Upper lobe of right lung (tissue), 1 donor: ENCODE results near the gene PPL. TPM values are rescaled to one million over a fixed set of nuclear protein-coding genes. Genes with fewer than 3 reads are reported as not detected.
"Not testable (repeated sequence)": the region's sequence is repeated elsewhere in the genome, so short reads cannot be mapped to it uniquely, and the experiment has no call there.

ENCODE experiments used
- ATAC-seq: fragments of 200-7000 bp; cut with Tn5 transposase; one replicate; pipeline ENCODE4 v1.9.1; 2020; ENCODE audit warnings: mild to moderate bottlenecking, moderate library complexity
- DNase-seq: peaks from one replicate; pipeline ENCODE4 v3.0.0-alpha.2; 2020
- H3K27ac ChIP-seq: fragments of 200-600 bp; one replicate; pipeline ENCODE4 v1.8.0; 2022
- H3K27me3 ChIP-seq: fragments of 200-600 bp; one replicate; pipeline ENCODE4 v1.8.0; 2022; ENCODE audit warnings: mild to moderate bottlenecking
- H3K36me3 ChIP-seq: fragments of 200-600 bp; one replicate; pipeline ENCODE4 v1.8.0; 2022
- H3K4me1 ChIP-seq: fragments of 200-600 bp; one replicate; pipeline ENCODE4 v1.8.0; 2022
- H3K4me3 ChIP-seq: fragments of 200-600 bp; one replicate; pipeline ENCODE4 v1.8.0; 2022; ENCODE audit warnings: mild to moderate bottlenecking
- H3K9me3 ChIP-seq: fragments of 200-600 bp; one replicate; pipeline ENCODE4 v1.8.0; 2022
- intact Hi-C: fragments of 100-400 bp; cut with DNase I; formaldehyde crosslinking; loops from one replicate; pipeline ENCODE4 v1.11.0; 2022
- total RNA-seq: library from RNA; stranded (reverse); fragmentation: NEBNext Ultra II Directional; extraction: Animal tissue kit (Norgen Biotek cat#: 25700); gene quantifications from one replicate; pipeline ENCODE4 v1.2.1, GENCODE V29; 2021
- TF ChIP-seq, protein P1 (sequence below): fragments of 200-600 bp; IDR thresholded peaks from one replicate; pipeline ENCODE4 v1.8.0; 2022; ENCODE audit warnings: antibody characterized with exemption
- donor health status: DM: no; HTN: yes; CAD: no; lungs with severe emphysema.

PPL gene
- total RNA-seq, 1 donor from 2014 or later: 78.1 TPM

DNA sequence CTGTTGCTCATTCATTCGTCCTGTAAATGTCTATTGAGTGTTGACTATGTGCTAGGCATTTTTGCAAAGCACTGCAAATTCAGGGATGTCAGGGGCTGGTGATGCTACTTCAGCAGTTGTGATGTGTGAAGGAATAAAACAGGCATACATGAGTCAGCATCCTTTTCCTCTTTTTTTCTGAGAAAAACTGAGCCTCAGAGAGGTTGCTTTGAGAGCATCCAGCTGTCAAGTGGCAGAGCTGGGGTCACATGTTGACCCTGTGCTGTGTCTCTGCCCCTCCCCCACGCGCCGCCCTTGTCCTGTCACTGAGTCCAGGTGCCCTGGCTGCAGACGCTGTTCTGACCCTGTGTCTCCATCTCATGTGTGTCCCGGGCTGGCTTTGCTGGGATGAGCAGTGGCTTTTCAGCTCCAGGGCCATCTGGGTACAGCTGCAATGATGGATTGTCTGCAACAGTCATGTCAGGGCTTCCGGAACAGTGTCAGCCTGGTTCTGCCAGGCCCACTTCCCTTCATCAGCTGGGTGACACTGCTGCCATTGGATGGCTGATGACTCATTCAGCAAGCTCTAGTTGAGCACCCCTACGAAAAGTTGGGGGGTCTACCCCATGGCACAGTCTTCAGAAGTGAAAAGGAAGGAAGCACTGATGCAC lies 36.1 kb upstream of the PPL start:
- Histone ChIP-seq H3K36me3 (no peaks in the 10 kb centered on the region), H3K4me1 (no peaks in the 10 kb centered on the region), H3K27me3 (peaks cover 7% of the 10 kb centered on the region), H3K4me3 (no peak overlapping the region), H3K9me3 (no peaks in the 10 kb centered on the region), H3K27ac (no peak overlapping the region)
- intact Hi-C loops: no loop called here
- ATAC-seq (no peak), DNase-seq (no peak)
- TF ChIP-seq, protein P1, sequence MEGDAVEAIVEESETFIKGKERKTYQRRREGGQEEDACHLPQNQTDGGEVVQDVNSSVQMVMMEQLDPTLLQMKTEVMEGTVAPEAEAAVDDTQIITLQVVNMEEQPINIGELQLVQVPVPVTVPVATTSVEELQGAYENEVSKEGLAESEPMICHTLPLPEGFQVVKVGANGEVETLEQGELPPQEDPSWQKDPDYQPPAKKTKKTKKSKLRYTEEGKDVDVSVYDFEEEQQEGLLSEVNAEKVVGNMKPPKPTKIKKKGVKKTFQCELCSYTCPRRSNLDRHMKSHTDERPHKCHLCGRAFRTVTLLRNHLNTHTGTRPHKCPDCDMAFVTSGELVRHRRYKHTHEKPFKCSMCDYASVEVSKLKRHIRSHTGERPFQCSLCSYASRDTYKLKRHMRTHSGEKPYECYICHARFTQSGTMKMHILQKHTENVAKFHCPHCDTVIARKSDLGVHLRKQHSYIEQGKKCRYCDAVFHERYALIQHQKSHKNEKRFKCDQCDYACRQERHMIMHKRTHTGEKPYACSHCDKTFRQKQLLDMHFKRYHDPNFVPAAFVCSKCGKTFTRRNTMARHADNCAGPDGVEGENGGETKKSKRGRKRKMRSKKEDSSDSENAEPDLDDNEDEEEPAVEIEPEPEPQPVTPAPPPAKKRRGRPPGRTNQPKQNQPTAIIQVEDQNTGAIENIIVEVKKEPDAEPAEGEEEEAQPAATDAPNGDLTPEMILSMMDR: no peak

DNA sequence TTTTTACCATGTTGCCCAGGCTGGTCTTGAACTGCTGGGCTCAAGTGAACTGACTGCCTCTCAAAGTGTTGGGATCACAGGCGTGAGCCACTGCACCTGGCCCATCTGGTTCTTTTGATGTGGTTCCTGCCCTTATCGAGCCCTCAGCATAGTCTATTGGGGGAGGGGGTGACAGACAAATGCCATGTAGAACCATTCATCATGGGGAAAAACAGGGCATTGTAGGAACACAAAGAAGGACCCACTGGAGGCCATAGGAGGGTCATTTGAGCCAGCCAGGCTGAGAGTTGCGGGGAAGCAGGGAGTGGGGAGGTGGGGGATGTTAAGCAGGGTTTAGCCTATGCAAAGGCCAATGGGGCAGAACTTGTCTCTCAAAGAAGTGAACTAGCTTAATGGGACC lies 33.1 kb upstream of the PPL start:
- intact Hi-C loops: no loop called here
- DNase-seq (no peak), ATAC-seq (no peak)
- TF ChIP-seq, protein P1: no peak
- H3K9me3 ChIP-seq: no peaks in the 10 kb centered on the region
- no peaks in the 10 kb centered on the region for H3K36me3 ChIP-seq
- no peaks in the 10 kb centered on the region for H3K4me1 ChIP-seq
- no peak overlapping the region for H3K4me3 ChIP-seq
- peaks cover 7% of the 10 kb centered on the region for H3K27me3 ChIP-seq
- H3K27ac ChIP-seq: no peak overlapping the region

DNA sequence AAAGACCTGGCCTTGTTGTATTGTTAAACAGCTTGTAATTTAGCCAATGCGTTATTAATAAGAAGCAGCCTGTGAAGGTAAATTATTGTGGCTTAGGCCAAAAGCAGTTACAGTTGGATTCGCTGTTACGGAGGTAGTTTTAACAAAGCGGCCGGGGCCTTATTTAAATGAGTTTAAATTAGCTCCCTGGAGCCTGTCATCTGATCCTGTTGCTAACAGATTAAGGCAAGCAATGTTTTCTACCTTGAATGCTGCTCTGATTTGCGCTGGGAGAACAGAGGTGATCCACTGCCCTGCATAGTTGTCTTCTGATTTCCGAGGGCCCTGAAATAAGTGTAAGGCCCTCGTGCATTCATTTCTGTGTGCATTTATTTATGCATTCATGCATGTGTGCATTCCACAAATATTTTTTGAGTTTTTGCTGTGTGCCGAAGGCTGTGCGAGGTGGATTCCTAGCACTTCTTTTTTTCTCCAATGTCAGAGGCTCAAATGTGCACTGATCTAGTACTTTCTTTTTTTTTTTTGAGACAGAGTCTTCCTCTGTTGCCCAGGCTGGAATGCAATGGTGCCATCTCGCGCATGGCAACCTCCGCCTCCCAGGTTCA lies 32.0 kb upstream of the PPL start:
- no peak for ATAC-seq
- H3K27ac ChIP-seq: no peak overlapping the region
- TF ChIP-seq, protein P1: no peak
- H3K4me1 ChIP-seq: no peaks in the 10 kb centered on the region
- no peaks in the 10 kb centered on the region for H3K9me3 ChIP-seq
- intact Hi-C loops: no loop called here
- H3K27me3 ChIP-seq: peaks cover 7% of the 10 kb centered on the region
- no peak overlapping the region for H3K4me3 ChIP-seq
- no peak for DNase-seq
- H3K36me3 ChIP-seq: no peaks in the 10 kb centered on the region

DNA sequence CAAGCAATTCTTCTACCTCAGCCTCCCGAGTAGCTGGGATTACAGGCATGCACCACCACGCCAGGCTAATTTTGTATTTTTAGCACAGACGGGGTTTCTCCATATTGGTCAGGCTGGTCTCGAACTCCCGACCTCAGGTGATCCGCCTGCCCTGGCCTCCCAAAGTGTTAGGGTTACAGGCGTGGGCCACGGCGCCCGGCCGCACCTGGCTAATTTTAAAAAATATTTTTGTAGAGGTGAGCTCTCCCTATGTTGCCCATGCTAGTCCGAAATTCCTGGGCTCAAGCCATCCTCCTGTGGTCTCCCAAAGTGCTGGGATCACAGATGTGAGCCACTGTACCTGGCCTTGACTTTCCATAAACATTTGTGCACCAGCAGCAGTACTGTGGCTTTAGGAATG lies 31.3 kb upstream of the PPL start:
- H3K36me3 ChIP-seq, H3K4me1 ChIP-seq, DNase-seq, H3K27me3 ChIP-seq, intact Hi-C loops, H3K4me3 ChIP-seq, H3K9me3 ChIP-seq, ATAC-seq, H3K27ac ChIP-seq: not testable (repeated sequence)

DNA sequence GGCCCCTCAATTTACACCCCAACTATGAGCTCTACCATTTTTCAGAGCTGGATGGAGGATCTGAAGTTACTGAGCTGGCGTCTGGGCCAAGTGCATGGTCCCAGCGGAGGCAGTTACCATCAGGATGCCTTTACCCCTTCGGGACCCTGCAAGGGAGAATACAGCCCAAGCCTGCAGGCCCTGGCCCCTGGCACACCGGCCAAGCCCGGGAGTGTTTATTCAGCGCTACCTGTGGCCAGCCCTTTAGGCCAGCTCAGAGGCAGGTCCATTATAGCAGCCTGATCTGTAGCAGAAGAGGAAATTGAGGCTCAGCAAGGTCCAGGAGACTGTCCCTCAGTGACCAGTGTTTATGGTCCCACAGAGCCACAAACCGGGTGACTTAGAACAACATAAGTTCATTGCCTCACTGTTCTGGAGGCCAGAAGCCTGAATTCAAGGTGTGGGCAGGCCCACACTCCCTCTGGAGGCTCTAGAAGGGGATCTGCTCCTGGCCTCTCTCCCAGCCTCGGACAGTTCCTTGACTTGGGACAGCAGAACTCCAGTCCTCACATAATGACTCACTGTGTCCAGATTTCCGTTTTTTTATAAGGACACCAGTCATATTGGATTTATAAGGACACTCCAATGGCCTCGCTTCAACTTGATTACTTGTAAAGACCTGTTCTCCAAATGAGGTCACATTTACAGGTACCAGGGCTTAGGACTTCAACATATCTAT lies 29.9 kb upstream of the PPL start:
- Histone ChIP-seq H3K36me3 (no peaks in the 10 kb centered on the region), H3K4me3 (no peak overlapping the region), H3K9me3 (no peaks in the 10 kb centered on the region), H3K27ac (no peak overlapping the region), H3K27me3 (peaks cover 7% of the 10 kb centered on the region), H3K4me1 (no peaks in the 10 kb centered on the region)
- DNase-seq (no peak), ATAC-seq (no peak)
- TF ChIP-seq, protein P1: no peak
- intact Hi-C loops: no loop called here

DNA sequence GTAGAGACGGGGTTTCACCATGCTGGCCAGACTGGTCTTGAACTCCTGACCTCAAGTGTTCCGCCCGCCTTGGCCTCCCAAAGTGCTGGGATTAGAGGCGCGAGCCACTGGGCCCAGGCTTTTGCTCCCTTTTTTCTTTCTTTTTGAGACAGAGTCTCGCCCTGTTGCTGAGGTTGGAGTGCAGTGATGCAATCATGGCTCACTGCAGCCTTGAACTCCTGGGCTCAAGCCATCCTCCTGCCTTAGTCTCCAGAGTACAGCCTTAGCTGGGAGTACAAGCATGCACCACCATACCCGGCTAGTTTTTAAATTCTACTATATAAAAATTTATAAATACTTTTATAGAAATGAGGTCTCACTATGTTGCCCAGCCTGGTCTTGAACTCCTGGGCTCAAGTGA lies 26.6 kb upstream of the PPL start:
- H3K36me3 ChIP-seq, ATAC-seq, H3K27me3 ChIP-seq, H3K27ac ChIP-seq, H3K9me3 ChIP-seq, H3K4me3 ChIP-seq, H3K4me1 ChIP-seq, intact Hi-C loops: not testable (repeated sequence)
- DNase-seq: peak; percentile 26
